ENCODE data around the gene FRMD4A. TPM values are rescaled to one million over a fixed set of nuclear protein-coding genes. Genes with fewer than 3 reads are reported as not detected.
A peak's percentile ranks its signal among the peaks of the same experiment; 100 is the strongest.

FRMD4A gene
- total and polyA plus RNA-seq, 7 donors: 3.0 to 27.8 (median 14.4) TPM

DNA sequence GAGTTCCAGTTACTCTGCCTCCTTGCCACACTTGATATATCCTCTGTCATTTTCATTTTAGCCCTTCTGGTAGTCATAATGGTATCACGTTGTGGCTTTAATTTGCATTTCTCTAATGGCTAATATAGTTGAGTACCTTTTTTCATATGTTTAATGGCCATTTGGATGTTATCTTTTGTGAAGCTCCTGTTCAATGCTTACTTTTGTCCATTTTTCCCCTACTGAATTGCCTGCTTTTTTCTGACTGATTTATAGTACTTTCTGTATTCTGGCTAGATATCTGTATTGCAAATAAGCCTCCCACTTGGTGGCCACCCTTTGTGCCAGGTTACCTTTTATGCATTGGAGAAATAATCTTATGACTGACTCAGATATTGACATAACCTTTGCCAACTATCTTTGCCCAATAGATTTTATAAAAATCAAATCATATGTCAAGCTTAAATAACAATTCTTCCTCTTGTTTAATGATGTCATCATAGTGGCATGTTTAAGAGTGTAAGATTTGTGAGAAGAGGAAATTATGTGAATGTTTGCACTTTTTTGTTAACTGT is 693.3 kb downstream of the FRMD4A start:
- no peak for TF ChIP-seq POLR2AphosphoS5 (IDR thresholded peaks at IDR 0.05)
- TF ChIP-seq EP300 (IDR thresholded peaks at IDR 0.05): no peak
- no peak for TF ChIP-seq POLR2A (IDR thresholded peaks at IDR 0.05)
- TF ChIP-seq, protein P1, sequence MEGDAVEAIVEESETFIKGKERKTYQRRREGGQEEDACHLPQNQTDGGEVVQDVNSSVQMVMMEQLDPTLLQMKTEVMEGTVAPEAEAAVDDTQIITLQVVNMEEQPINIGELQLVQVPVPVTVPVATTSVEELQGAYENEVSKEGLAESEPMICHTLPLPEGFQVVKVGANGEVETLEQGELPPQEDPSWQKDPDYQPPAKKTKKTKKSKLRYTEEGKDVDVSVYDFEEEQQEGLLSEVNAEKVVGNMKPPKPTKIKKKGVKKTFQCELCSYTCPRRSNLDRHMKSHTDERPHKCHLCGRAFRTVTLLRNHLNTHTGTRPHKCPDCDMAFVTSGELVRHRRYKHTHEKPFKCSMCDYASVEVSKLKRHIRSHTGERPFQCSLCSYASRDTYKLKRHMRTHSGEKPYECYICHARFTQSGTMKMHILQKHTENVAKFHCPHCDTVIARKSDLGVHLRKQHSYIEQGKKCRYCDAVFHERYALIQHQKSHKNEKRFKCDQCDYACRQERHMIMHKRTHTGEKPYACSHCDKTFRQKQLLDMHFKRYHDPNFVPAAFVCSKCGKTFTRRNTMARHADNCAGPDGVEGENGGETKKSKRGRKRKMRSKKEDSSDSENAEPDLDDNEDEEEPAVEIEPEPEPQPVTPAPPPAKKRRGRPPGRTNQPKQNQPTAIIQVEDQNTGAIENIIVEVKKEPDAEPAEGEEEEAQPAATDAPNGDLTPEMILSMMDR (IDR thresholded peaks at IDR 0.05): no peak
- DNase-seq: no peak
- H3K36me3 ChIP-seq: peaks cover 0 to 19% (median 6%) of the 10 kb centered on the region in 4 donors
- intact Hi-C loops (cut with DNase I): no loop called here
- H3K27ac ChIP-seq: peak overlapping the region in 1 of 4 donors; percentile 18
- peaks cover 0 to 27% (median 22%) of the 10 kb centered on the region in 4 donors for H3K4me1 ChIP-seq
- peaks cover 0 to 8% (median 2%) of the 10 kb centered on the region in 4 donors for H3K9me3 ChIP-seq
- H3K27me3 ChIP-seq: no peaks in the 10 kb centered on the region
- WGBS, 2 donors: 89 to 93% methylated on average over 1 of the region's 1 CpG
- H3K4me3 ChIP-seq: no peak overlapping the region

DNA sequence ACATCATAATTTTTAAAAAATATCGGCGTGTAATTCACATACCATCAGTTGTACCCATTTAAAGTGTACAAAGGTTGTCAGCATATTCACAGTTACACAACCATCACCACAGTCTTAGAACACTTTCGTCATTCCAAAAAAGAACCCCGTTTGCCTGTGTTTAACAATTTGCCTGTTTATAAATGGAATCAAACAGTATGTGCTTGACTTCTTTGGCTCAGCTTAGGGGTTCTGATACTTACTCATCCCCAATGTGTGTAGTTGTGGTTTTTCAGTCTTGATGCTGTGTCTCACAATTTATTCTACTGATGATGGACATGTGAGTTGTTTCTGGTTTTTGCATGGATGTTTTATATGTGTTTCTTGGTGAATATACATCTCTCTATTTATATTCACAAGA is 693.9 kb downstream of the FRMD4A start:
- Histone ChIP-seq H3K4me1 (peaks cover 0 to 29% (median 25%) of the 10 kb centered on the region in 4 donors), H3K9me3 (peaks cover 0 to 3% (median 0%) of the 10 kb centered on the region in 4 donors), H3K27ac (peak overlapping the region in 1 of 4 donors; percentile 18), H3K36me3 (peaks cover 0 to 19% (median 2%) of the 10 kb centered on the region in 4 donors), H3K4me3 (no peak overlapping the region), H3K27me3 (no peaks in the 10 kb centered on the region)
- no peak for TF ChIP-seq POLR2A (IDR thresholded peaks at IDR 0.05)
- DNase-seq: no peak
- WGBS, 2 donors: 93% methylated on average over 4 of the region's 4 CpGs
- intact Hi-C loops (cut with DNase I): no loop called here

DNA sequence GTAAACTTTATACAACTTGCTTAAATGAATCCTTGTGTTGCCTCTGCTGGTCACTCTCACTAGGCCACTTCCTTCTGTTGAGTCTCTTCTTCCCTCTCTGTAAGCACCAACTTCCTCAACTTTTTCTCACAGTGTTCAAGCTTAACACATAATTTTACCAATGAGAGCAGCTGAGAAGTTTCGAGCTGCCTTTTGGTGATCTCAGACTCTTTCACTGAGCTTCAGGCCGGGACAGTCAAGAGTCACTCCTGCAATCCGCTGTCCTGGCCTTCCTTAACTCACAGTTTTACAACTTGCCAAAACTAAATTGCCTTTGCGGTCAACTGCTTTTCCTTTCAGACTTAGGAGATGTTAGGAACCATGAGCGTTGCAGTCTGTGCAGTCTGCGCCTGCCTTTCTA is 696.5 kb downstream of the FRMD4A start:
- no peaks in the 10 kb centered on the region for H3K9me3 ChIP-seq
- peak in 2 of 4 donors; percentile 10 to 31 for TF ChIP-seq POLR2AphosphoS5 (IDR thresholded peaks at IDR 0.05)
- no peak for TF ChIP-seq POLR2A (IDR thresholded peaks at IDR 0.05)
- TF ChIP-seq, protein P1 (IDR thresholded peaks at IDR 0.05): no peak
- TF ChIP-seq EP300 (IDR thresholded peaks at IDR 0.05): no peak
- H3K27me3 ChIP-seq: no peaks in the 10 kb centered on the region
- H3K36me3 ChIP-seq: peaks cover 0 to 24% (median 2%) of the 10 kb centered on the region in 4 donors
- 71 to 82% methylated on average over 6 of the region's 6 CpGs for WGBS, 2 donors
- H3K27ac ChIP-seq: peak overlapping the region; percentile 75 to 86 (median 78)
- intact Hi-C loops (cut with DNase I): no loop called here
- H3K4me3 ChIP-seq: no peak overlapping the region
- H3K4me1 ChIP-seq: peaks cover 0 to 29% (median 26%) of the 10 kb centered on the region in 4 donors
- no peak for DNase-seq

DNA sequence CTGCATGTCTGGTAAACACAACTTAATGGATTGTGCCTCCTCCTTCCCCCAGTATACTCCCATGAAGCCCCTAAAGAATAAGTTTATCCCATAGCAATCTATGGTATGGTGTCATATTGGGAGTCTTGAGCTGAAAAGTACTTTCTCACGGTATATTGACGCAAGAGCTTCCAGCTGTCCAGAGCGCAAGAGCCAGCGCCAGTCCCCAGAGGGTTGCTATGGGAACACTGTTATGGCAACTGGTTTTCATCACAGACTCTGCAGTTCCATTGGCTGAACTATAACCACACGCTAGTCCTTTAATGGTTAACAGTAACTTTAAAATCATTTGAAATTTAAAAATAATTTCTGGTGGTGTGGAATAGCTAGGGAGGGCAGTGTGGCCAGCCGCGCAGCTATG is 697.0 kb downstream of the FRMD4A start:
- peak; percentile 92 for DNase-seq
- peak overlapping the region; percentile 75 to 86 (median 78) for H3K27ac ChIP-seq
- H3K27me3 ChIP-seq: no peaks in the 10 kb centered on the region
- intact Hi-C loops (cut with DNase I): no loop called here
- H3K9me3 ChIP-seq: no peaks in the 10 kb centered on the region
- H3K4me1 ChIP-seq: peaks cover 0 to 33% (median 27%) of the 10 kb centered on the region in 4 donors
- H3K4me3 ChIP-seq: no peak overlapping the region
- 82 to 87% methylated on average over 7 of the region's 7 CpGs for WGBS, 2 donors
- peaks cover 0 to 19% (median 2%) of the 10 kb centered on the region in 4 donors for H3K36me3 ChIP-seq
- TF ChIP-seq POLR2AphosphoS5 (IDR thresholded peaks at IDR 0.05) (peak; percentile 47 to 75 (median 69)), POLR2A (IDR thresholded peaks at IDR 0.05) (no peak), EP300 (IDR thresholded peaks at IDR 0.05) (peak; percentile 22 to 68 (median 47))
- TF ChIP-seq, protein P1 (IDR thresholded peaks at IDR 0.05): no peak

DNA sequence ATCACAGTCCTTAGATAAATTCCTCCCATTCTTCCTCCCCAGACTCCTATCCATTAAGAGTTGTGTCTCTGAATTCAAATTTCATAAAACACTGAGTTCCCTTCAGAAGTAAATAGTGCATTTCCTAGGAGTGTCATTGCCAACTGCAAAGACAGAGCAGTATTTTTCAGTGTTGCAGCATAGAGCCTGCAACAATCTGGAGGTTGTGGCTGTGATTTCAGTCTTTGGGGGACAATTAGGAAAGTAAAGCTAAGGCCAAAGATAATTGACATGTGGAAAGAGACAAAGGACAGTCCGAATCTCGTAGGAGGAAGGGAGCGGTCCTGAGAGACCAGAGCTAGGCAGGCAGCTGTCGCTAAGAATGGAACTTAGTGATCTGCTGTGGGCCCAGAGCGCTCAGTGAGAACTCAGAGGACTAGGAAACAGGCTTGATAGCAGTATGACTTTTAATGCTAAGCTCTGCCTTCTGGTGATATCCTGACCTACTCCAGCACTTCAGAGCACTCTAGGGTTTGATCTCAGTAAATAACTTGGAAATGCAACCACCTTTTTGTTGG is 697.8 kb downstream of the FRMD4A start:
- intact Hi-C loops (cut with DNase I): no loop called here
- no peak for DNase-seq
- Histone ChIP-seq H3K4me3 (no peak overlapping the region), H3K36me3 (peaks cover 0 to 14% (median 2%) of the 10 kb centered on the region in 4 donors), H3K9me3 (no peaks in the 10 kb centered on the region), H3K27me3 (no peaks in the 10 kb centered on the region), H3K27ac (peak overlapping the region; percentile 75 to 86 (median 78)), H3K4me1 (peaks cover 0 to 37% (median 27%) of the 10 kb centered on the region in 4 donors)
- 84 to 90% methylated on average over 5 of the region's 5 CpGs for WGBS, 2 donors
- TF ChIP-seq, protein P1 (IDR thresholded peaks at IDR 0.05): no peak
- TF ChIP-seq POLR2AphosphoS5 (IDR thresholded peaks at IDR 0.05) (peak in 2 of 4 donors; percentile 21 to 25), EP300 (IDR thresholded peaks at IDR 0.05) (peak in 1 of 4 donors; percentile 12)
